Fibroblast of skin of left biceps (primary cell): Measurements from ENCODE around the gene TMEM45A.
"Not testable (repeated sequence)": the region's sequence is repeated elsewhere in the genome, so short reads cannot be mapped to it uniquely, and the experiment has no call there.

Experiments
- DNase-seq, 2 experiments: peaks; one replicate each; pipeline ENCODE4 v3.0.0-alpha.2; 2013; ENCODE audit warnings: low read depth in 2 of 2

The TMEM45A gene

DNA sequence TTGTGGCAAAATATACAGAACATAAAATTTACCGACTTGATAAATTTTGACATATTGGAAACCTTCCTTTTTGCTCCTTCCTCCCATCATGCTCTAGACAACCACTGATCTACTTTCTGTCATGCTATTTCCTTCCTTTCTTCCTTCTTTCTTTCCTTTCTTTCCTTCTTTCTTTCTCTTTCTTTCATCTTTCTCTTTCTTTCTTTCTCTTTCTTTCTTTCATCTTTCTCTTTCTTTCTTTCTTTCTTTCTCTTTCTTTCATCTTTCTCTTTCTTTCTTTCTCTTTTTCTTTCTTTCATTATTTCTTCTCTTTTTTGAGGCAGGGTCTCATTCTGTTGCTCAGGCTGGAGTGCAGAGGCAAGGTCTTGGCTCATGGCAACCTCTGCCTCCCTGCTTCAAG, 8.9 kb upstream of the TMEM45A start:
- DNase-seq, result no peak

DNA sequence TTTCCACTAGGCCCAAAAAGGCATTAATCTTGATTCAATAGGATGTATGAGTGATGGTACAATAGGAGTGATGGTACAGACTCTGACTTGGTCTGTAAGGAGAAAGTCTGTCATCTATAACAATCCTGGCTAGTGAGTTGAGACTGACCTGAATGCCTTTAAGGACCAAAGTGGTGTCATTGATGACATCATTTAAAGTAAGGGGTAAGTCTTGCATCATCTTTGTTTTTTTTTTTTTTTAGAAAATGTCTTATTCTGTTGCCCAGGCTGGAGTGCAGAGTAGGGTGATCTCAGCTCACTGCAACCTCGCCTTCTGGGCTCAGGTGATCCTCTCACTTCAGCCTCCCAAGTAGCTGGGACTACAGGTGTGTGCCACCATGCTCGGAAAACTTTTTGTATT, 5.6 kb upstream of the TMEM45A start:
- no peak for DNase-seq

DNA sequence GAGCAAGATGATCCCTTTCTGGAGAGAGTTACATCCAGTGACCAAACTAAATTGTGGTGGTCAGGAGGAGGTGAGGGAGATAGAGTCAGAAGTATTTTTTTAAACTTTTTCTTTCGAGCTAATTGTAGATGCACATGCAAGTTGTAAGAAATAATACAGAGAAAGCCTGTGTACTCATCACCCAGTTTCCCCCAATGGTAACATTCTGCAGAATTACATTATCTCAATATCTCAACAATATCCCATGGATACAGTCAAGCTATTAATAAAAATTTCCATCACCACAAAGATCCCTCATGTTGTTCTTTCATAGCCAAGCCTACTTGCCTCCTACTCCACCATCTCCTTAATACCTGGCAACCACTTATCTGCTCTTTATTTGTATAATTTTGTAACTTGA, 3.3 kb upstream of the TMEM45A start:
- no peak for DNase-seq

DNA sequence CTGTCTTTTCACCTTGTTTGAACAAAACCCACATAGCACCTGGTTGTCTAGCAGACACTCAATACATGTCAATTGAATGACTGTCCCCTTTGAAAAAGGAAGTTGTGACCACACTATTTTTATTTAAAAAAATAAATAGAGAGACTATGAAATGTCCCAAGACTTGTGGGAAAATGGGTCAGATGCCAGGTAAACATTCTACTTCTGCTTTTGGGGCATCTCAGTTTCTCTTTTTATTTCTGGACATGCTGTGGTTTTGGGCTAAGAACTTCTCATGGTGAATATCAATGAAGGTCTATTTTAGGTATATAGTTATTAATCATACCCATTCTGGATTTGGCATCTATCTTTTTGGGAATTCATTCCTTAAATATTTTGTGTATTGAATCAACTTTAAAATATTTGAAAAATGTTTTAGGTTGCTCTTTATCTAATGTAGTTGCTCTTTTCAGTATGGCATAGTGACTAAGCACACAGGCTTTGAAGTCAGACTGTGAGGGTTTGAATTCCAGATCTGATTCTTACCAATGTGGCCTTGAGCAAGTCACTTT, 4.4 kb downstream of the TMEM45A start:
- peak; percentile 54 to 65 for DNase-seq

DNA sequence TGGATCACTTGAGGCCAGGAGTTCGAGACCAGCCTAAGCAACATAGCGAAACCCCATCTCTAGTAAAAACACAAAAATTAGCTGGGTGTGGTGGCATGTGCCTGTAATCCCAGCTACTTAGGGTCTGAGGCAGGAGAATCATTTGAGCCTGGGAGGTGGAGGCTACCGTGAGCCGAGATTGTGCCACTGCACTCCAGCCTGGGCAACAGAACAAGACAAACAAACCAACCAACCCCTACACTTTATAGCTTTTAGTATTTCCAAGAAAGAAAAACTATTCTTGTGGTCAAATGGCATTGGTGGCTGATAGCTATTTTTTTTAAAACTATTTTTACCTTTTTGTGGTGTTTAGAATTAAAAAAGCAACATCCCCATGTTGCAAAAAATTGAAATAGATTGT, 7.2 kb downstream of the TMEM45A start:
- DNase-seq, result no peak

DNA sequence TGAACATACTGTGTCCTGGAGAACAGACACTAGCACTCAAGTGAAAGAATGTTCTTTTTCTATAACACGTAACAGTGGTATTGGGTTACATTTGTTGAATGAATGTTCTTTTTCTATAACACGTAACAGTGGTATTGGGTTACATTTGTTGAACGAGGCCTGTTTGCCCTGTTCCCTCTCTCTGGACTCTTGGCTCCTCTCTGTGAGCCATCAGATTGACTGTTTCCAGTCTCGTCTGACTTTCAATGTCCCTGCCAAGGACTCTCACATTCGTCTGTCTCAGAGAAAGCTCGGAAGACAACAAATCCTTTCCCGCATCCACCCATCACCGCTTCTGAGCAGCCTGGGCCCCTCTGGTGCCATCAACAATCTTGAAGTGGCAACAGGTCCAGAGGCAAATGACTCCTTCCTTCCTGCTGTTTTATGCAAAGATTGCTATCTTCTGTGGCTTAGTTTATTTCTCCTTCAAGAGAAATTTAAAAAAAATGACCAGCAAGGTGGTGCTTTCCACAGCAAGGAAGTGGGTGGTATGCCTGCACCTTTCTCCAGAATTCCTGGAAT, 8.0 kb downstream of the TMEM45A start:
- no peak for DNase-seq

DNA sequence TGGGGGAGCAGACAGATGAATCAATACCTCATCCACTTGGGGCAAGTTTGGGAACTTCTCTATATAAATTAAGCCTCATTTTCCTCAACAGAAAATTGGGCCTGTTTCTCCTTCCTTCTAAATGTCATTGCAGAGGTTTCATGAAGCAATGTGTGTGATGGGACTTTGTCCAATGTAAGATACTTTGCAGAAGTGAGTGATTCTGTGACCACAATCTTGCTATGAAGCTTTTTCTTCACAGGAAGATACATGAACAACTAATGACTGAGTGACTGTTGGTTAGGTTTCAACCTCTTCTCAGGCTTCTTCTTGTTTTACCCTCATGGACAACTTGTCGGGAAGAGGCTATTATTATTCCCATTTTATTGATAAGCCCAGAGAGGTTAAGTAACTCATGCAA, 11.0 kb downstream of the TMEM45A start:
- no peak for DNase-seq

DNA sequence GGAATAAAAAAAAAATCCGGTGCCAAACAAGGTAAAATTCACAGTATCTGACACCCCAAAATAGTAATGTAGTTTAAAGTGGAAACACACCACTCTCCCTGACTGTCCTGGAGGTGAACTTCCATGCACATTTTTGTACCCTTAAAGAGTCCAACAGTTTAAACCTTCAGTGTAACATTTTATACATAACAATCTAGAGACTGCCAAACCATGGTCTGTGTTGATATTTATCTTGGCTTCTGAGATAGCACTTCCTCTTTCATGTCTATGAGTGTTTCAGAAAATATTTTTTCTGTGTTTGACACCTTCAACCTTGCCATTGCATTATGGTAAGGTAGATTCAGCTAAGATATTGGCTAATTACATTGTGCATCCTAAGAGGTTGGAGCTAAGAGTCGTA, 13.9 kb downstream of the TMEM45A start:
- no peak for DNase-seq

DNA sequence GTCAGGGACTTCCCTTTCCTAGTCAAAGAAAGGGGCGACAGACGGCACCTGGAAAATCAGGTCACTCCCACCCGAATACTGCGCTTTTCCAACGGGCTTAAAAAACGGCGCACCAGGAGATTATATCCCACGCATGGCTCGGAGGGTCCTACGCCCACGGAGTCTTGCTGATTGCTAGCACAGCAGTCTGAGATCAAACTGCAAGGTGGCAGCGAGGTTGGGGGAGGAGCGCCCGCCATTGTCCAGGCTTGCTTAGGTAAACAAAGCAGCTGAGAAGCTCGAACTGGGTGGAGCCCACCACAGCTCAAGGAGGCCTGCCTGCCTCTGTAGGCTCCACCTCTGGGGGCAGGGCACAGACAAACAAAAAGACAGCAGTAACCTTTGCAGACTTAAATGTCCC, 17.4 kb downstream of the TMEM45A start:
- not testable (repeated sequence) for DNase-seq

DNA sequence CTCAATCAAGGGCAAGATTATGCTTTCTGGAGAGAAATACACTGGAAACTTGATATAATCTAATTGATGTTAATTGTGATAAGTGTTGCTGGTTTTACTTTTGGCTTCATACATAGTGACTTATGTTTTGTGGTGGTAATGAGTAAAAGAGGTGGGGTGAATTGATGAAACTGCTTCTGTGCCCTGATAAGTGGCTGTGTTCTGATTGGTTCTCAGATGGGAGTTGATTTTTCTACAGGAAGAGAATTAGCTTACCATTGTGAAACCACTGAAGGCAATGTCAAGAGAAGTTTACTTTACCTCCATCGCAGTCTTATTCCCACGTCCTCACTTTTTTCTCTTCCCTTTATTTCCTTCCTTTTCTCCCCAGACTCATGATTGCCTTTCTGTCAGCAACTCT, 23.8 kb downstream of the TMEM45A start:
- no peak for DNase-seq

DNA sequence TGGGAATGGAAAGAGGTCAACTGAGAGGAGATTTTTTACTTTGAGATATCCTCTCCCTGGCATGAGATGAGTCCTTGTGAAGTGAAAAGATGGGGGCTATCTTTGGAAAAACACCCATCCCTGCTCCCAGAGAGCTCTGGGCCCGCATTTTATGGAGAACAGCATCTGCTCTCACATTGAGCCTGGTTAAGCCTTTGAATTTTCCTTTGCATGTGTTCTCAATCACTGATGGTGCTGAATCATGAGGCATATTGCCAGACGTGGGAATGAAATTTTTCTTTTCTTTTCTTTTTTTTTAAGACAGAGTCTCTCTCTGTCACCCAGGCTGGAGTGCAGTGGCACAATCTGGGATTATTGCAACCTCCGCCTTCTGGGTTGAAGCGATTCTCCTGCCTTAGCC, 24.4 kb downstream of the TMEM45A start:
- DNase-seq, result peak; percentile 76

DNA sequence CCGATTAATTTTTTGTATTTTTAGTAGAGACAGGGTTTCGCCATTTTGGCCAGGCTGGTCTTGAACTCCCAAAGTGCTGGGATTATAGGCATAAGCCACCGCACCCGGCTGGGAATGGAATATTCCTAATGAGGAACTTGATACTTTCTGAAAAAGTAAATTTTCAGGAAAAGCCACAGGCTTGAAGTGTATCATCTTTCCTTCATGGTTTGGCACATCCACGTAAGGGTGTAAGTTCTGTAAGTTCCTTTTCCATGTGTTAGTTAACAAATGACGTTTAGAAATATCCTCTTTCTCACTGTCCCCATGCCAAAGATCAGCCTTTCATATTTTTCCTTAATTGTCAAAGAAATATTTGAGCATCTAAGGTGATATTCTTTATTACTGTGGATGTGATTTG, 24.9 kb downstream of the TMEM45A start:
- DNase-seq, result no peak

DNA sequence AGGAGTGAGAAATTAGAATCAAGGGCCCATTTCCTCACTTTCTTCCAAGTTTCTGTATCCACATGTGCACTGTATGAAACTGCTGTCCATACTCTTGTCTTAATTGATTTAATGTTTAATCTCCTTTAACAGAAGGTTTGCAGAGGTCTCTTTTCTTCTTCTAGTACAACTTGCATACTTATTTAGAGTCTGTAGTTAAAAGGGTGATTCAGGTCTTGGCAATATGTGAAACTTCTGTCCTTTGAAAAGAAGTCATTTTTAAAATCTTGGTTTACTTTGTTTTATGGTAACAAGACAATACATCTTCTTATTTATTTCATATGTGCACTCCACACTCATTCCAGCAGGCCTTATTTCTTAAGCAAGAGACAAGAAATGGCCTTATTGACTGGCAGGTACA, 25.8 kb downstream of the TMEM45A start:
- no peak for DNase-seq

DNA sequence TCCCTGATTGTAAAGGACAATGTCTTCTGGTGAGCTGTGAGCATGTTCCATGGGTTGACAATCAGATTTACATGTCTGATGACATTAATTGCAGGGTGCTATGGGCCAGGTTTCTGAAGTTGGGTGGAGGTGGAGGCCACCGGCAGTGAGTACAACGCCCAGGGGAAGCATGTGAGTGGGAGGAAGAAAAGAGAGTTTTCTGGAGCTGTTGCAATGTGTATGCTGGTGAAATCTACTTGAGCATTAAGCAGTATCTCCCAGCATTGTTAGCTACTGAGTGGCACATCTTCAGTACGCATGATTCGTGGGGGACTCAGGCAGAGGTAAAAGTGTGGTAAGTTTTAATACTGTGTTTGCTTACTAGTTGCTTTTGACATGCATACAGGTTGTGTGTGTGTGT, 26.6 kb downstream of the TMEM45A start:
- no peak for DNase-seq

DNA sequence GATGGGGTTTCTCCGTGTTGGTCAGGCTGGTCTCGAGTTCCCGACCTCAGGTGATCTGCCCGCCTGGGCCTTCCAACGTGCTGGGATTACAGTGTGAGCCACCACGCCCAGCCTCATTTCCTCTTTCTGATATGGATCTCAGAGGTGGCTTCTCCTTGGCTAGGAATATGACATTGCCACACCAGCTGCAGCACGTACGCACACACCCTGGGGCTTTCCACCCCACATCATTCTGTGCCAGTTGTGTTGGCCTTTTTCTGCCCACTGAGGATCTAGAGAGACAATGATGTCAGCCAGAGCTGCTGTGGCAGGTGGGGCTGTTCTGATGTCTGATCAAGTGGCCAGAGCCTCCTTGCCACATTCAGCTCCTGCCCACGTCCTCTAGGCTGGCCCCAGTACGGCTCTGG, 29.0 kb downstream of the TMEM45A start:
- no peak for DNase-seq

DNA sequence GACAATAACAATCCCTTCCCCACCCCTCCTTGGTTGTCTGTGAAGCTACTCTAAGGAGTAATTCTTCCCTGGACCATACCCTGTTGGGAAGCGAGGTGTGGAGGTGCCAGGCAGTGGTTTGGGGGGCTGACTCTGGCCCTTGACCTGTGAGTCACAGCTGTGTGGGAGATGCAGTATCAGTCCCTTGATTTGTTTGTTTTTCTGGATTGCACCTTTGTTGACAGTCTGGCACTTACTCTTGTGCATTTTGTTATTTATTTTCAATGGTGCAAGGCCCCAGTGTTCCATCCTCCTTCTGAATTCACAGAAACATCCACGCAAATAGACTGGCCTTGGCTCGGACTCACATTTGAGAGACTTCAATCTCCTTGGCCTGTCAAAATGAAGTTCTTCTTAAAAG, 29.7 kb downstream of the TMEM45A start:
- no peak for DNase-seq

DNA sequence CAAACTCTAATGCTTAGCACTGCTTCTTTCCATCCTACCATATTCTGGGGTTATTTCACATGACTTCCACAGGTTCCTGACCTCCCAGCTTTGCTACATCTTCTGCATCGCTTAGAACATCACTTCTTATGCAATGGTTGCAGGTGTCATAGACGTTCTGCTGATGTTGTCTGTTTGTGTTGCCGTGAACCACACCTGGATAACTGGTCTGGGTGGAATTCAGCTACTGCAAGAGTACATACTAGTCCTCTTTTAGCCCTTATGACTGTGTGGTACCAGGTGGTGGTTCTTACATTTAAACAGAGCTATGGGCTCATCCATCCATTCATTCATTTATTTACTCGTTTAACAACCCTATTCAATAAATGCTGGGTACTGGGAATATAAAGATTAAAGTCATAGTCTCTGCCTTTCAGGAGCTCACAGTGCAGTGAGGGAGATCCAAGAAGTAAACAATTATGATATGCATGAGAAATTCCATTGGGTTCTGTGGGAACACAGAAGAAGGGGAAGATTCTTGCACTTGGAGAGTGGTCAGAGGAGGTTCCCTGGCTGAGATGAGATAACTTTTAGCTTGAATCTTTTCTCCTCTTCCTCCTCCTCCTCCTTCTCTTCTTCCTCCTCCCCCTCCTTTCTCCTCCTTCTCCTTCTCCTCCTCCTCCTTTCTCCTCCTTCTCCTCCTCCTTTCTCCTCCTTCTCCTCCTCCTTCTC, 30.8 kb downstream of the TMEM45A start:
- DNase-seq, result no peak

DNA sequence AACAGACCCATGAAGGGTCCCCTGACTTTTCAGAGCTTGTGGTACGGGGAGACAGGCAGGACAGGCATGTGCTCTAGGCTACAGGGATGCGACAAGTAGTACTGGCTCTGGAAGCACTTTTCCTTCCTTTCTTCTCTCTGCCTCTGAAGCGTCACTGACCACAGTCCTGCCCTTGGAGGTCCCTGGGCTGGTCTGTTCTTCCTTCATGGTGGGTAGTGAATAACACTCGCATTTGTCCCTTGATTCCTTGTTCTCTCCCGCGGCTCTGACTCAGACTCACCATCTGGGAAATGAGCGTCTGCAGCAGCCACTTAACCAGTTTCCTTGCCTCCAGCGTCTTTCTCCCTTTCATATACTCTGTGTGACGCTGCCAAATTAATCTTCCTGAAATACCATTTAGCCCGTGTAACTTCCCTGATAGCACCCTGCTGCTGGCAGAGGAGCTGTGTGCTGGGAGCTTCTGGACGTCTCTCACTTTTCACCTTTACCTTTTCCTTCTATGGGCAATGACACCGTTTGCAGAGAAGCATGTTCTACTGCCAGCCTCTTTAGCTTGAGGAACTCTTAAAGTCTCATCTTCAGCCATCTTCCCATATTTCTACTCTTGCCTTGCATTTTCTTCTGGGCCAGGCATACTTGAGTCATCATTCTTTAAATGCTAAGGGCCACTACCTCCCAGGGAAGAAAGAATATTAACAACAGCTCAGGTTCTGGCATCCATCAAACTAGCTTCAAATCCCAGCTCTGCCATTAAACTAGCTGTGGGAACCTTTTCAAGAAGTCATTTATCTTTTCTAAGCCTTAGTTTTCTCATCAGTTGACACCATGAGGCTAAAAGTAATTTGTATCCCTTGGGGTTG, 33.6 kb downstream of the TMEM45A start:
- DNase-seq, result peak; percentile 94 to 95

DNA sequence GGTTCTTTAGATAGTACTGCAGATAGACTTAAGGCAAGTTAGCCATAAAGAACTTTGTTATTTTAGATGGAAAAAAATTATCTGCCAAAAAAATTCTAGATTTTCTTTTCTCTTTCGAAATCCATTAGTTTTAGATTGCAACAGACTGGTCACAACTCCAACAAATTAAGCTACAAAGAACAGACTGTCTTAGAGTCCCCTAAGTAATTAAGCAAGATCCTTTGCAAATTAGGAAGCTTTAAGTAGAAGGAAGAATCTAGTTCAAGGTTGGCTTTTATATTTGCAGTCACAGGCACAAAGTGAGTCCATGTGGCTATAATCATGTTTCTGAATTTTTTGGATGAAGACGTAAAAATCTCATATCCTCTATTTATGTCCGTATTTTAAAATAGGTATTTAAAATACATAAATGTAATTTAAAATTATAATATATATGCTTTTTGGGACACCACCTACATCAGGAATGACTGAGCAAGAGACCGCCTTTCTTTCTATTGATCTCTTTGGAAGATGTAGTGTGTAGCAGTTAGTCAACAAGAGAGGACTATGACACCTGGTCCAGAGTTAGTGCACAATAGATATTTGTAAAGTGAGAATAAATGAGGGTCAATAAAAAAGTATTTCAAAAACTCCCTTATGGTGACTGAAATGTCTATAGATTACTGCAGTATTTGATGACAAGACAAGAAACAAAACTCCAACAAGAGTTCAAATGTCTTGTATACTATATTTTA, 34.4 kb downstream of the TMEM45A start:
- no peak for DNase-seq

DNA sequence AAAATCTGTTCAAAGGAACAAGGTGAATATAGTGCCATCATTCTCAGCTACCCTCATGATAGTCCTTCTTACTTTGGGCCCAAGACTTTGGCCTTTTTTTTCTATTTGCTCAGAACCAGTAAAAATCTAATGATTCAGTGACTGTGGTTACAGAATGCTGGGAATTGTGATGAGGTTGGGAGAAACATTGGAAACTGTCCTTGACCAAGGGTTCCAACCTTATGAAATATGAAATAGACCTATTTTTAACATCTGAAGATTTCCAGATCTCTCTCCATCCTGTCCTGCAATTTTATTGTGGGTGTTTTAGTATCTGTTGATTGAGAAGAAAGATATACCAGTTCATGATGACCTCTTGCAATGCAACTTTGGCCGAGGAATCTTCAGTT, 34.9 kb downstream of the TMEM45A start:
- DNase-seq, result no peak

DNA sequence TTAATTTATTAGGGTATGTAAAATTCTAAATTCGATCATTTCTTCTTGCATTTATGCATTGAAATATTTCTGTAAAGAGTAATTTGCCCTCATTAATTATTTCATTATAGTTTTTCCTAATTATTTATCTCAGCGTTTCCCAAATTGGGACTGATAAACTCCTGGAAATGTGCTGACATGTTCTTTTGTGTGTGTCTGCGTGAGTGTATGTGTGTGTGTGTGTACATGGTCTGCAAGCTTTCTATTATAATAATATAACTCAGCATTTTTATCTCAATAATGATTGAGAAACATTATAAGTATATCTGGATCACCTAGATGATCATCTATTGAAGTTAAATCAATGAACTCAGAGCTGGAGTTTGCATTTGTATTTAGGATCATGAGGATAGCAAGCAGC, 38.7 kb downstream of the TMEM45A start:
- no peak for DNase-seq

DNA sequence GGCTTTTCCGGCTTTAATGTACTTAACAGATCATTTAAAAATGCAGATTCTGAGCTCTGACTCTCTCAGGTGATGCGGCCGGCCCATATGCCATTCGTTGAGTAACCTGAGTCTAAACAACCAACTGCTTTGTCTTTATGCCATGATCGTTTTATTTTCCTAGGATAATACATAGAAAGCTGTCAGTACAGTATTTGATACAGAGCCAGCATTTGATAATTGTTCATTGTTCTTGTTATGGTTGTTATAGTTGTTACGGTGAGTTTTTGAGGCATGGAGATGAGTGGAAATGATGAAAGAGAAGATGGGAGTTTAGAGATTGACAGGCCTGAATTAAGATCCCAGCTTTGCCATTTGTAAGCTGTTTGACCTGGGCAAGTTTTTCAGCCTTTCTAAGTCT, 40.0 kb downstream of the TMEM45A start:
- DNase-seq, result no peak
